HepG2 (cell line): ENCODE data around the gene ANP32A. TPM values are rescaled to one million over a fixed set of nuclear protein-coding genes. Genes with fewer than 3 reads are reported as not detected.

Experiments
- CEBPZ ChIP-seq: IDR thresholded peaks from 2 replicates; pipeline ENCODE4 v1.6.1; 2012; ENCODE audit warnings: low read length, improper control_type of control experiment
- DDIT3 ChIP-seq: sonication (generic); formaldehyde crosslinking; IDR thresholded peaks from 2 replicates; pipeline ENCODE4 v1.4.0; 2020; ENCODE audit warnings: mild to moderate bottlenecking, missing genetic modification reagents
- NBN ChIP-seq: fragments of 450-650 bp; conservative IDR thresholded peaks from 2 replicates; pipeline ENCODE4 v1.6.1; 2017
- NR2F2 ChIP-seq: IDR thresholded peaks from 2 replicates; pipeline ENCODE4 v1.6.1; 2012; ENCODE audit warnings: low read depth, inconsistent platforms, borderline replicate concordance
- PCBP1 ChIP-seq: fragments of 200-400 bp; formaldehyde crosslinking; IDR thresholded peaks from 2 replicates; pipeline ENCODE4 v1.6.1; 2017; ENCODE audit warnings: mild to moderate bottlenecking, low read depth, low read length, borderline replicate concordance
- TMF1 ChIP-seq: sonication (generic); formaldehyde crosslinking; IDR thresholded peaks from 2 replicates; pipeline ENCODE4 v1.8.1; 2022; ENCODE audit warnings: low read depth, missing genetic modification reagents
- ZBTB40 ChIP-seq, 2 experiments: fragments of 450-650 bp in 1 of 2; sonication (generic) in 1 of 2; formaldehyde crosslinking in 1 of 2; IDR thresholded peaks; 2 replicates each; pipeline versions ENCODE4 v1.6.1 to v1.8.0; 2016 to 2022; ENCODE audit warnings: antibody characterized with exemption in 1 of 2, mild to moderate bottlenecking in 1 of 2, missing genetic modification reagents in 1 of 2
- ZFP36L1 ChIP-seq: sonication (generic); formaldehyde crosslinking; IDR thresholded peaks from 2 replicates; pipeline ENCODE4 v1.8.0; 2022; ENCODE audit warnings: mild to moderate bottlenecking, missing genetic modification reagents, moderate library complexity
- ZNF619 ChIP-seq: sonication (generic); formaldehyde crosslinking; IDR thresholded peaks from 2 replicates; pipeline ENCODE4 v1.4.0; 2020; ENCODE audit warnings: mild to moderate bottlenecking, missing genetic modification reagents
- ZNF878 ChIP-seq: sonication (generic); formaldehyde crosslinking; IDR thresholded peaks from 2 replicates; pipeline ENCODE4 v1.8.1; 2023; ENCODE audit warnings: mild to moderate bottlenecking, missing genetic modification reagents, moderate library complexity
- polyA plus RNA-seq, 8 experiments: library from polyadenylated mRNA; depleted of rRNA in 3 of 8; stranded (reverse) in 7 of 8; unstranded in 1 of 8; fragments of >200 nt; fragmentation: Illumina TruSeq in 4 of 8; extraction: Trizol in 4 of 8; gene quantifications; 2 replicates each; pipeline versions ENCODE4 v1.2.1 to v1.2.3, GENCODE V29; 2011 to 2016; ENCODE audit warnings: low read depth in 4 of 8, missing spikeins in 1 of 8, mixed read lengths in 1 of 8; ENCODE audit not compliant: insufficient read depth in 1 of 8
- total RNA-seq, 5 experiments: library from RNA; depleted of rRNA; stranded (reverse); fragments of >200 nt; fragmentation: Illumina TruSeq; extraction: Trizol; gene quantifications; 2 replicates each; pipeline ENCODE4 v1.2.3, GENCODE V29; 2016; ENCODE audit warnings: low read depth in 1 of 5

Gene ANP32A
- total and polyA plus RNA-seq, 2 of the 13 experiments (the other 11 are each of a cell fraction or from before 2014, with no cell fraction given) = 60.6 to 206 TPM

GRCh38 chr15:68817304-68818065, 3.2 kb downstream of the ANP32A start (continued):
- TF ChIP-seq CEBPZ (no peak), DDIT3 (CRISPR knock-in tag) (no peak), PCBP1 (no peak), NR2F2 (no peak), NBN (no peak), ZBTB40 (IDR thresholded peaks at IDR 0.05) (no peak), ZBTB40 (CRISPR knock-in tag; IDR thresholded peaks at IDR 0.05) (no peak), ZFP36L1 (CRISPR knock-in tag) (no peak), ZNF619 (CRISPR knock-in tag) (no peak), ZNF878 (CRISPR knock-in tag) (no peak), TMF1 (CRISPR knock-in tag) (no peak)
